Endothelial cell of umbilical vein (primary cell): ENCODE results near the gene LSM14B.

Source experiments
- CTCF ChIP-seq, 2 donors: IDR thresholded peaks; 1 replicate in 1 of 2; 2 replicates in 1 of 2; pipeline ENCODE4 v1.5.1; 2011; ENCODE audit warnings: low read length in 2 of 2, mild to moderate bottlenecking in 2 of 2, moderate library complexity in 2 of 2, control low read depth in 1 of 2, inconsistent platforms in 1 of 2, low read depth in 1 of 2; ENCODE audit not compliant: insufficient read depth in 1 of 2; ENCODE audit errors: extremely low read depth in 1 of 2
- EZH2 ChIP-seq: IDR thresholded peaks from 2 replicates; pipeline ENCODE4 v1.6.1; 2012; ENCODE audit warnings: borderline replicate concordance, low read depth, mild to moderate bottlenecking, moderate library complexity, low read length, inconsistent platforms; ENCODE audit not compliant: severe bottlenecking
- FOS ChIP-seq: IDR thresholded peaks from 2 replicates; pipeline ENCODE4 v1.6.1; 2011; ENCODE audit warnings: mild to moderate bottlenecking, low read length, moderate library complexity, borderline replicate concordance; ENCODE audit not compliant: insufficient read depth
- JUN ChIP-seq: IDR thresholded peaks from 2 replicates; pipeline ENCODE4 v1.6.1; 2011; ENCODE audit warnings: borderline replicate concordance, low read depth; ENCODE audit not compliant: insufficient read length, insufficient read depth
- MAX ChIP-seq: IDR thresholded peaks from 2 replicates; pipeline ENCODE4 v1.6.1; 2011; ENCODE audit not compliant: insufficient read depth, insufficient read length
- POLR2A ChIP-seq: IDR thresholded peaks from 2 replicates; pipeline ENCODE4 v1.6.1; 2012; ENCODE audit warnings: low read depth, mild to moderate bottlenecking, control low read depth, low read length
- POLR2AphosphoS5 ChIP-seq: IDR thresholded peaks from 2 replicates; pipeline ENCODE4 v1.6.1; 2012; ENCODE audit warnings: low read depth, mild to moderate bottlenecking, control low read depth, low read length, moderate library complexity; ENCODE audit not compliant: insufficient read depth

- no peak for TF ChIP-seq CTCF (IDR thresholded peaks at IDR 0.05; ENCODE audit: extremely low read depth in 1 of 2, insufficient read depth in 1 of 2, low read depth in 1 of 2, low read length in 2 of 2)
- TF ChIP-seq POLR2A: no peak
- no peak for TF ChIP-seq JUN
- TF ChIP-seq POLR2AphosphoS5: no peak
- no peak for TF ChIP-seq MAX
- no peak for TF ChIP-seq FOS
- no peak for TF ChIP-seq EZH2
Measured at GRCh38 chr20:62160876-62161275, 38.6 kb downstream of the LSM14B start.
